Measurements from ENCODE around the gene FOXD4.
"Not testable (repeated sequence)": the region's sequence is repeated elsewhere in the genome, so short reads cannot be mapped to it uniquely, and the experiment has no call there.

DNA sequence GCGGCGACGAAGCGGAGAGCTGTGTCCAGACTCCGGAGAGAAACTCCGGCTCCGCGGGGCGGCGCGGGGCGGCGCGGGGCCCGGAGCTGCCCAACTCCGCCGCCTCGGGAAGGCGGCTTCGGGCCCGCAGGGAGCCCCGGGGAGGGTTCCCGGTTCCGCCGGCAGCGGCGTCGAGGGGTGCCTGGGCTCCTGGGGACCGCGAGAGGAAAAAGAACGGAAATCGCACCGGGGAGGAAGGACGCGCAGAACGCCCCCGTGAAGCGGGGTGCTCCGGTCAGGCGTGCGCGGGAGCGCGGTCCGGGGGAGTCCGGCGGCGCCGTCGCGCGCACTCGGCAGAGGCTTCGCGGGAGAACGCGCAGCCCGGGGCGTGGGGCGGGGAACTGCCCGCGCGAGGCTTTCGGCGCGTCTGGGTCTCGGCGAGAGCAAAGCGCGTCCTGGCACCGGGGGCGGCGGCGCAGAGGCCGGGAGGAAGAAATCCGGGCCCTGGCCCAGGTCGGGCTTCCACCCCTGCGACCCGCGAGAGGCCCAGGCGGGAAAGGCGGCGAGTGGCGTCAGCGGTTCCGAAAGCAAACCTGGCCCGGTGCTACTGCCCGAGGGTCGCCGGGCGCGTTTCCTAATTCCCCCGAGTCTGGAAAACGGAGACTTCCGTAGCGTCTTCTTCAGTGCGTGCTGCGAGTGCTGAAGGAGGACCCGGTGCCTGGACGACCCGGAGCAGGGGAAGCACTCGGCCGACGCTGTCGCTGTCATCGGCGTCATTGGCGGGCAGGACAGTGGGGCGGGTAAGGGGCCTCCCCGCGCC, 4.5 kb downstream of the FOXD4 start:
- TF ChIP-seq CTCF, POLR2A (IDR thresholded peaks at IDR 0.05): not testable (repeated sequence)
